ENCODE results near the gene RBM47.

GRCh38 chr4:40587351-40587750 is 42.3 kb downstream of the RBM47 start:
- TF ChIP-seq POLR2AphosphoS5 (IDR thresholded peaks at IDR 0.05), result no peak
- TF ChIP-seq RAD21 (conservative IDR thresholded peaks at IDR 0.05), result no peak
- TF ChIP-seq EZH2 (IDR thresholded peaks at IDR 0.05; ENCODE audit: borderline replicate concordance, insufficient read depth, low read length, poor library complexity, severe bottlenecking), result no peak
- TF ChIP-seq CTCF (IDR thresholded peaks at IDR 0.05; ENCODE audit: poor library complexity, severe bottlenecking), result no peak
- TF ChIP-seq EP300 (conservative IDR thresholded peaks at IDR 0.05; ENCODE audit: poor library complexity, severe bottlenecking), result no peak
- no peak for TF ChIP-seq SMC3 (conservative IDR thresholded peaks at IDR 0.05; ENCODE audit: poor library complexity)
- TF ChIP-seq, protein P1, sequence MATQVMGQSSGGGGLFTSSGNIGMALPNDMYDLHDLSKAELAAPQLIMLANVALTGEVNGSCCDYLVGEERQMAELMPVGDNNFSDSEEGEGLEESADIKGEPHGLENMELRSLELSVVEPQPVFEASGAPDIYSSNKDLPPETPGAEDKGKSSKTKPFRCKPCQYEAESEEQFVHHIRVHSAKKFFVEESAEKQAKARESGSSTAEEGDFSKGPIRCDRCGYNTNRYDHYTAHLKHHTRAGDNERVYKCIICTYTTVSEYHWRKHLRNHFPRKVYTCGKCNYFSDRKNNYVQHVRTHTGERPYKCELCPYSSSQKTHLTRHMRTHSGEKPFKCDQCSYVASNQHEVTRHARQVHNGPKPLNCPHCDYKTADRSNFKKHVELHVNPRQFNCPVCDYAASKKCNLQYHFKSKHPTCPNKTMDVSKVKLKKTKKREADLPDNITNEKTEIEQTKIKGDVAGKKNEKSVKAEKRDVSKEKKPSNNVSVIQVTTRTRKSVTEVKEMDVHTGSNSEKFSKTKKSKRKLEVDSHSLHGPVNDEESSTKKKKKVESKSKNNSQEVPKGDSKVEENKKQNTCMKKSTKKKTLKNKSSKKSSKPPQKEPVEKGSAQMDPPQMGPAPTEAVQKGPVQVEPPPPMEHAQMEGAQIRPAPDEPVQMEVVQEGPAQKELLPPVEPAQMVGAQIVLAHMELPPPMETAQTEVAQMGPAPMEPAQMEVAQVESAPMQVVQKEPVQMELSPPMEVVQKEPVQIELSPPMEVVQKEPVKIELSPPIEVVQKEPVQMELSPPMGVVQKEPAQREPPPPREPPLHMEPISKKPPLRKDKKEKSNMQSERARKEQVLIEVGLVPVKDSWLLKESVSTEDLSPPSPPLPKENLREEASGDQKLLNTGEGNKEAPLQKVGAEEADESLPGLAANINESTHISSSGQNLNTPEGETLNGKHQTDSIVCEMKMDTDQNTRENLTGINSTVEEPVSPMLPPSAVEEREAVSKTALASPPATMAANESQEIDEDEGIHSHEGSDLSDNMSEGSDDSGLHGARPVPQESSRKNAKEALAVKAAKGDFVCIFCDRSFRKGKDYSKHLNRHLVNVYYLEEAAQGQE (IDR thresholded peaks at IDR 0.05; ENCODE audit: borderline replicate concordance), result no peak

Measured in neural cell (in vitro differentiated cells).